Ascending aorta (tissue), 2 donors: ENCODE results near the gene SP3. TPM values are rescaled to one million over a fixed set of nuclear protein-coding genes. Genes with fewer than 3 reads are reported as not detected.

Experiments
- DNase-seq, 2 donors: peaks; one replicate each; pipeline ENCODE4 v3.0.0-alpha.2; 2019; ENCODE audit warnings: low spot score in 2 of 2
- H3K27ac ChIP-seq, 2 donors: fragments of 200-600 bp; sonication (generic); one replicate each; pipeline ENCODE4 v1.5.1; 2016 to 2017; ENCODE audit warnings: mild to moderate bottlenecking in 1 of 2
- H3K27me3 ChIP-seq: fragments of 200-600 bp; sonication (generic); one replicate; pipeline ENCODE4 v1.5.1; 2017
- H3K36me3 ChIP-seq, 2 donors: fragments of 200-600 bp; sonication (generic); one replicate each; pipeline ENCODE4 v1.5.1; 2016
- H3K4me1 ChIP-seq, 2 donors: fragments of 200-600 bp; sonication (generic); one replicate each; pipeline ENCODE4 v1.5.1; 2016 to 2017; ENCODE audit warnings: mild to moderate bottlenecking in 1 of 2
- H3K4me3 ChIP-seq, 2 donors: fragments of 200-600 bp; sonication (generic); one replicate each; pipeline ENCODE4 v1.5.1; 2016 to 2017; ENCODE audit warnings: mild to moderate bottlenecking in 1 of 2
- H3K9me3 ChIP-seq, 2 donors: fragments of 200-600 bp; sonication (generic); one replicate each; pipeline ENCODE4 v1.5.1; 2016
- intact Hi-C: fragments of 100-400 bp; cut with DNase I; formaldehyde crosslinking; loops from one replicate; pipeline ENCODE4 v1.15.1; 2023
- total RNA-seq: library from RNA; depleted of rRNA; stranded (reverse); fragments of >200 nt; gene quantifications from one replicate; pipeline ENCODE4 v1.1.0, GENCODE V29; 2016
- TF ChIP-seq, protein P1 (sequence below), 3 experiments: fragments of 200-600 bp in 2 of 3; fragments of 450-650 bp in 1 of 3; sonication (generic) in 2 of 3; IDR thresholded peaks; one replicate each; pipeline ENCODE4 v1.5.1; 2016 to 2019; ENCODE audit warnings: antibody characterized with exemption in 3 of 3, mild to moderate bottlenecking in 1 of 3, moderate library complexity in 1 of 3

The SP3 gene
- total RNA-seq, 1 donor from 2014 or later: 58.0 TPM

DNA sequence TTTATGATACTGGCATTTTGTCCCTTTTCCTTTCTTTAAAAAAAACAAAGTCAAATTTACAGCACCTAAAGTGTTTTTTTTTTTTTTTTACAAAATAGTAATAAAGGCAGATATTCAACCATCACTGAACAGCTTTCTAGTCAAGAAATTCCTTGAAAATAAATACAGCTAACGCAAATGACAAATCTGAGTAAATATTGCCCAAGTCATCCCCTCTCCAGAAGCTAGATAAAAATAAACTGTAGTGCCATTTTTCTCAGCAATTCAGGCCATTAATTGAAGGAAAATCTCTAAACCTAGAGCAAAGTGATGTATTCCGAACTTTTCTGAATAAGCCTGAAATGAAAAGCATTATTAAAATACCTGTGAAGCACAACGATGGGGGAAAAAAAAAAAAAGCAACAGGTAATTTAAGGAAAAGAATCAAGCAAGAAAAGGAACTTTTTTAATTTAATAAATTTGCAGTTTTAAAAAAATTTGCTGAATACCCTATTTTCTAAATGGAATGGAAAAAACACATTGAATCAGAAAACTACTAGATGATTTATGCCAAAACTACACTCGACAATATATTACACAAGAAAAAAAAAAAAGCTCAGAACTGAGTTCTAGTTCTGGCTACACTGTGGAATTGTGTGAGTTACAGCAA, 6.9 kb downstream of the SP3 start:
- DNase-seq: no peak
- peaks cover 14 to 35% of the 10 kb centered on the region in 2 donors for H3K36me3 ChIP-seq
- no peaks in the 10 kb centered on the region for H3K9me3 ChIP-seq
- TF ChIP-seq, protein P1, sequence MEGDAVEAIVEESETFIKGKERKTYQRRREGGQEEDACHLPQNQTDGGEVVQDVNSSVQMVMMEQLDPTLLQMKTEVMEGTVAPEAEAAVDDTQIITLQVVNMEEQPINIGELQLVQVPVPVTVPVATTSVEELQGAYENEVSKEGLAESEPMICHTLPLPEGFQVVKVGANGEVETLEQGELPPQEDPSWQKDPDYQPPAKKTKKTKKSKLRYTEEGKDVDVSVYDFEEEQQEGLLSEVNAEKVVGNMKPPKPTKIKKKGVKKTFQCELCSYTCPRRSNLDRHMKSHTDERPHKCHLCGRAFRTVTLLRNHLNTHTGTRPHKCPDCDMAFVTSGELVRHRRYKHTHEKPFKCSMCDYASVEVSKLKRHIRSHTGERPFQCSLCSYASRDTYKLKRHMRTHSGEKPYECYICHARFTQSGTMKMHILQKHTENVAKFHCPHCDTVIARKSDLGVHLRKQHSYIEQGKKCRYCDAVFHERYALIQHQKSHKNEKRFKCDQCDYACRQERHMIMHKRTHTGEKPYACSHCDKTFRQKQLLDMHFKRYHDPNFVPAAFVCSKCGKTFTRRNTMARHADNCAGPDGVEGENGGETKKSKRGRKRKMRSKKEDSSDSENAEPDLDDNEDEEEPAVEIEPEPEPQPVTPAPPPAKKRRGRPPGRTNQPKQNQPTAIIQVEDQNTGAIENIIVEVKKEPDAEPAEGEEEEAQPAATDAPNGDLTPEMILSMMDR (IDR thresholded peaks at IDR 0.05): no peak
- H3K27me3 ChIP-seq: no peaks in the 10 kb centered on the region
- no peak overlapping the region for H3K4me3 ChIP-seq
- intact Hi-C loops: no loop called here
- H3K27ac ChIP-seq: no peak overlapping the region
- peaks cover 0 to 44% of the 10 kb centered on the region in 2 donors for H3K4me1 ChIP-seq

DNA sequence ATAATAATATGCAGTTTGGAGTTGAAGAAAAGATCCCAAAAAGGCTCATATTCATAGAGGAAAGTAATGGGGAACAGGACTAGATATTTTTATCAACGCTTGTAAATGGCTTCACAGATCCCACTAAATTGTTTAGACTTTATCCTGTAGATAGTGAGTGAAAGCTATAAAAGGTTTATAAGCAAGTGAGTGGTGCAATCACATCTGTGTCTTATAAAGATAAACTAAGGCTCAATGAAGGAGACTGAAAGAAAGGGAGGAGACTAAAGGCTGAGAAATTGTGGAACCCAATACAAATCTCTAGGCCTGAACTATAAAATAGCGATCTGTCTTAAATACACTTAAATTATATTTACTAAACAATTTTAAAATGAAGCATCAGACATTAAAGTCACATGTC, 7.7 kb downstream of the SP3 start:
- Histone ChIP-seq H3K36me3 (peaks cover 14 to 39% of the 10 kb centered on the region in 2 donors), H3K27ac (no peak overlapping the region), H3K4me1 (peaks cover 0 to 51% of the 10 kb centered on the region in 2 donors), H3K27me3 (no peaks in the 10 kb centered on the region), H3K4me3 (no peak overlapping the region), H3K9me3 (no peaks in the 10 kb centered on the region)
- intact Hi-C loops: no loop called here
- TF ChIP-seq, protein P1 (IDR thresholded peaks at IDR 0.05): no peak
- DNase-seq: no peak

DNA sequence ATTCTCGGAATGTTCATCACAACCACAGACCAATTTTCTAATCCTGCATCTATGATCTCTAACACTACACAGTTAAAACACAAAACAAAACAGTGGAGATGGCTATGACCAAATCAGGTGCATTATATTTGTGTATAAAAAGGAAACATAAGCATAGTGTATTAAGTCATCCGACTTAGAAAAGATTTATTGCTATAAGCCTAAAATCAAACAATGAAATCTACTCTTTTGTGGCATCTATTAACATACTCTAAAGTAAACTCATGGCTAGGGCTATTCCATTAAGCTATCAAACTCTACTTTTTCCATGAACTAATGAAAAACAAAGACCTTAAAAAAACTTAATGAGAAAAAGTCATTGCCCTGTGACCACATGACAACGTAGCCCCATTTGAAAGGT, 8.7 kb downstream of the SP3 start:
- H3K9me3 ChIP-seq: no peaks in the 10 kb centered on the region
- peaks cover 0 to 58% of the 10 kb centered on the region in 2 donors for H3K4me1 ChIP-seq
- intact Hi-C loops: no loop called here
- DNase-seq: no peak
- H3K36me3 ChIP-seq: peaks cover 14 to 39% of the 10 kb centered on the region in 2 donors
- no peak overlapping the region for H3K27ac ChIP-seq
- TF ChIP-seq, protein P1 (IDR thresholded peaks at IDR 0.05): no peak
- H3K4me3 ChIP-seq: no peak overlapping the region
- no peaks in the 10 kb centered on the region for H3K27me3 ChIP-seq

DNA sequence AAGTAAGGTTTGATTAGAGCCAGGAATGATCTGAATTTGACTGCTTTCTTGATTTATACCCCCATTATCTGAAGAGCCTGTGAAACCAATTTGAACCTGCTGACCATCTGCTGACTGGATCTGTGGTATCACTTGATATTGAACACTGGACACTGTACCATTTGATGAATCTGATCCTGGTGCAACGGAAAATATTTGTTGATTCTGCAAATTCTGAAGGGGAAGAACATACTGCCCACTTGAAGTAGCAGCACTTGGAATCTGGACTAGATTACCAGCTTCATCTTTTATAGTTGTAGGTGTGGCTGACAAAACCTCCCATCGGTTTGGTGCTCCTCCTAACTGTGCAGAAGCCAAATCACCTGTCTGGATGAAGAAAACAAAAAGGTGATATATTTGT, 9.3 kb downstream of the SP3 start:
- intact Hi-C loops: no loop called here
- H3K4me1 ChIP-seq: peaks cover 0 to 59% of the 10 kb centered on the region in 2 donors

DNA sequence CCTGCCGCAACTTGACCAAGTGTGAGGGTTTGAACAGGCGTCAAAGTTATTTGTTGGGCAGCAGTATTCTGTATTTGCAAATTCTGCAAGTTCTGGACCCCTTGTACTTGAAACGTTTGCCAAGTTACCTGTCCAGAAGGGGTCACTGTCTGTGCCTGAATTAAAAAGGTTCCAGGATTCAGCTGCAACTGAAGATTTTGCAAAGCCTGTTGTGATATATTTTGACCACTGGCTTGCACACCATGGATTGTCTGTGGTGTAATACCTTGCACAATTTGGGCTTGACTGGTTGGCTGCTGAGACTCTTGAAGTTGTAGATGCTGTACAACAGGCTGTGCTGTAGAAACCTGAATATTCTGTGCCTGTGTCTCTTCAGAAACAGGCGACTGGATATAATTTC, 10.2 kb downstream of the SP3 start:
- H3K4me3 ChIP-seq: no peak overlapping the region
- TF ChIP-seq, protein P1 (IDR thresholded peaks at IDR 0.05): no peak
- intact Hi-C loops: no loop called here
- no peaks in the 10 kb centered on the region for H3K27me3 ChIP-seq
- no peak for DNase-seq
- peaks cover 14 to 35% of the 10 kb centered on the region in 2 donors for H3K36me3 ChIP-seq
- H3K27ac ChIP-seq: no peak overlapping the region
- H3K4me1 ChIP-seq: peaks cover 0 to 64% of the 10 kb centered on the region in 2 donors
- H3K9me3 ChIP-seq: no peaks in the 10 kb centered on the region

More for the DNA sequence above, 9.3 kb downstream of the SP3 start:
- TF ChIP-seq, protein P1 (IDR thresholded peaks at IDR 0.05): no peak
- no peaks in the 10 kb centered on the region for H3K9me3 ChIP-seq
- H3K36me3 ChIP-seq: peaks cover 14 to 35% of the 10 kb centered on the region in 2 donors
- H3K27ac ChIP-seq: no peak overlapping the region
- no peak for DNase-seq
- no peak overlapping the region for H3K4me3 ChIP-seq
- H3K27me3 ChIP-seq: no peaks in the 10 kb centered on the region
